8988T (cell line): Measurements from ENCODE around the gene SMARCA4.
A peak's percentile ranks its signal among the peaks of the same experiment; 100 is the strongest.
"Not testable (repeated sequence)": the region's sequence is repeated elsewhere in the genome, so short reads cannot be mapped to it uniquely, and the experiment has no call there.

Experiments
- DNase-seq: peaks from one replicate; pipeline ENCODE4 v3.0.0; 2011

SMARCA4 gene

DNA sequence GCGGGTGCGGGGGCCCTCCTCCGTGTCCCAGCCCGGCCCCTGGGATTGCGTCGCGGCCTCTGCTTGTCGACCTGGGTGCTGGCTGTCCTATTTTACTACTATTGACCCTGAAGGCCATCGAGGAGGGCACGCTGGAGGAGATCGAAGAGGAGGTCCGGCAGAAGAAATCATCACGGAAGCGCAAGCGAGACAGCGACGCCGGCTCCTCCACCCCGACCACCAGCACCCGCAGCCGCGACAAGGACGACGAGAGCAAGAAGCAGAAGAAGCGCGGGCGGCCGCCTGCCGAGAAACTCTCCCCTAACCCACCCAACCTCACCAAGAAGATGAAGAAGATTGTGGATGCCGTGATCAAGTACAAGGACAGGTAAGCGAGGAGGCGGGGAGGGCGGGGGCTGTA is 80.4 kb downstream of the SMARCA4 start:
- no peak for DNase-seq

DNA sequence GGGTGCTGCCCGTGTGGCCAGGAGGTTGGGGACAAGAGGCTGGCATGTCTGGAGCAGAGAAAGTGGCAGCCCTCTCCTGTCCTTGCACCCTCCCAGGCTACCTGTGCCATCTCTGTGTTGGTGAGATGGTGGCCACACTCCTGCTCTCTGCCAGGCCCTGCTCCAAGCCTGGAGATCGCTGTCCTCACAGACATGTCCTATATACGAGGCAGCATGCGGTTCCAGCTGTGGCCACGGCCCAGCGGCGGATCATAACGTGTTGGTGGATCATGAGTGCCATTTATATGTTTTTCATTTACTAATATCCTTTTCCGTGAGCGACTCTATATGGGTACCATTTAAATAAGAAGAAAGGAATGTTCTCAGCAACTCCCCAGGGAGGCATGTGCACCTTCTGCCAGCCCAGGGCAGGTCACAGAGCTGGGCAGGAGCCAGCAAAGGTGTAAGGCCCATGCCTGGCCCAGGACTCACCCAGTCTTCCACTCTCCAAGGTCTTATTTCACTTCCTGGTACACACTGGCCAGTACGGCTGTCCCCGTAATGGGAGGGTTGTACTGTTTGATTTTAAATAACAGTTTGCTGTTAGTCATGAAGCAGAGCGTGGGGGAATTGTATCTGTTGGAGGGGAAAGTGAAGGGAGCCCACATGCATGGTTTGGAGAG is 81.3 kb downstream of the SMARCA4 start:
- DNase-seq, result no peak

DNA sequence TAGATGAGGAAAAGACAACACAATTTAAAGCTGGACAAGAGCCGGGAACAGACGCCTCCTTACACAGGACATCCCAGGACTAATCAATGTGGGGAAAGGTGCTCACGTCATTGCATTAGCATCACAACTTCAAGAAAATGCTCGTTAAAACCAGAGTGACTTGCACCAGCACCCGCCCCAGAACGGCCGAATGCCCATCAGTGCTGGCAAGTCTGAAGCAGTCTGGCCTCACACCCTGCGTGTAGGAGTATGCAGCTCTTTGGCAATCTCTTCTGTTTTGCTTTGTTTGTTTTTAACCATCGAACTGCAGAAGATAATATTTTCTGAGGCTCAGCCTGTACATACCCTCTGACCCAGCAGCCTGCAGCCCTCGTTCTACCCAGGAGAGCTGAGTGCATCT is 83.6 kb downstream of the SMARCA4 start:
- DNase-seq, result no peak

DNA sequence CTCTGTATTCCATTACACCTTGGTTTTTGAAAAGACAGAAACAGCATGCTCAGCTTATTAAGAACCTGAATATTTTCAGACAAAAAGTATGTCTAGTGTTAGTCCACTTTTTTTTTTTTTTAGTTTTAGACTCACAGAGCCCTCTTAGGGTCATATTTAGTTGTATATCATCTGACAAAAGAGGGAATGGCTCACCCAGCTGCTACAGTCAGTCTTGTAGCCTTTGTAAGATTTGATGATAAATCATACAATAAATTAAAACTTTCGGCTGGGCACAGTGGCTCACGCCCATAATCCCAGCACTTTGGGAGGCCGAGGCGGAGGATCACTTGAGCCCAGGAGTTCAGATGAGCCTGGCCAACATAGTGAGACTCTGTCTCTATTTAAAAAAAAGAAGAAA is 84.7 kb downstream of the SMARCA4 start:
- DNase-seq, result no peak

DNA sequence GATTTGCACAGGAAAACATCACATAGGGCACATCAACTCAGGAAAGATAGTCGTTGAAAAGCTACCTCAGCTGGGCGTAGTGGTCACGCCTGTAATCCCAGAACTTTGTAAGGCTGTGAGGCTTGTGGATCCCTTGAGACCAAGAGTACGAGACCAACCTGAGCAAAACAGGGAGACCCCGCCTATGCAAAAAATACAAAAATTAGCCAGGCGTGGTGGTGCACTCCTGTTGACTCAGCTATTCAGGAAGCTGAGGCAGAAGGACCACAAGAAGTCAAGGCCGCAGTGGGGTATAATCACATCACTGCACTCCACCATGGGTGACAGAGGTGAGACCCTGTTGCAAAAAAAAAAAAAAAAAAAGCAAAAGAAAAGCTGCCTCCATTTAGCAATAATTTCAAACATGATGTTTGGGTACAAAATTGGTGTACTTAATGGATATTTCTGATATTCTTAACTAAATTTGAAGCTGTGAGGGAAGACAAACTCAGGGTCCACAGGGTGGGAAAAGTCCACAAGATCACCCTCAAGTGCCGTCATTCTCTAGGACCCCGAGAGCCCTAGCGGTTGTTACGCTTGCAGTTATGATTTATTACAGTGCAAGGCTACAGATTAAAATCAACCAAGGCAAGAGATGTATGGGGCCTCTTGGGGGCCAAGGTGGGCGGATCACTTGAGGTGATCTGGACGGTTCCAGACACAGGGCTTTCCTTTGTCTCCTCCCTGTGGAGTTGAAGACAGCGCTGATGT is 86.0 kb downstream of the SMARCA4 start:
- no peak for DNase-seq

DNA sequence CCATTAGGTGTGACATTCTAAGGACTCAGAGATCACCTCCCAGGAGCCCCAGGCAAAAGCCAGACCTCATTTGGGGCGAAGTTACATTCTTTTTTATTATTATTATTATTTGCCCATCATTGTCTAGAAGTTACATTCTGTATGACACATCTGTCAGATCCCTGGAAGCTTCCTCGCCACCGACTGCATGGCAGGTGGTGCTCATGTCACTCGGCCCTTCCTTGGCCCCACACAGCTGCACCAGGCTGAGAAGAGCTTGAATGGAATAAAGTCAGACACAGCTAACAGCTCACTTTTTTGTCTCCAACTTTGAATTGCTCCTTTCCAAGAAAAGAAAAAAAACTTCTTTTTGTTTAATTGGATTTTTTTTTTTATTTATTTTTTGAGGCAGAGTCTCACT is 87.0 kb downstream of the SMARCA4 start:
- no peak for DNase-seq

DNA sequence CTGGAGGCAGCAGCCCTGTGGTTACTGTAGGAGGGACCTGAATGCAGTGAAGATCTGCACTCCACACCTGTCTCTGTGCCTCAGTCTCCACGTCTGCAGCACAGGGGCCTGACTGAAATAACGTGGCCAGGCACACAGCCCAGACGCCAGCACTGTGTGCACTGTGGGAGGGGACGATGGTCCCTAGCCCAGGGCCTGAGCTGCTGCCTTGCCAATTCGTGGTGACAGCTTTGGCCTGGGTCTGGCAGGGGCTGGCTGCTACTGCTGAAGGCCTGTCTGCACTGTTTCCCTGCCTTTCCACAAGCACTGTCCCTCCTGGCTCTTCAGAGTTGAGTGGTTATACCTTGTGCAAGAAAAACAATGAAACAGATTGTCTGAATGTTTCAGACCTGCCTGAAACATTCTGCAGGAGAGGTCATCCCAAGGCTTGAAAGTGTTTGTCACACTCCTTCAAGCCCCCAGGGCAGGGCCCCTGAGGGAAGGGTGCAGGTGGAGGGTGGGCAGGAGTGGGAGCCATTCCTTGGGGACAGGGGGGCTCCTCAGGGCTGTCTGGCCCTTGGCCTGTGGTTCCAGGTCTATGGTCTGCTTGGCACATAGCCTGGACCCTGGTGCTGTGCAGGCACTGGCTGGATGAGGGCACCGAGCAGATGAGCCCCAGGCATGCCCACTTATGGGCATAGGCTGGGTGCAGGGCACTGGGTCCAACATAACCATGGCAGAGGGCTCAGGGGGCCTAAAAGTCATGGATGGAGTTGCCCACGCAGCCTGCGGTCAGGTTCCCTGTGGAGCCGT is 89.7 kb downstream of the SMARCA4 start:
- no peak for DNase-seq

DNA sequence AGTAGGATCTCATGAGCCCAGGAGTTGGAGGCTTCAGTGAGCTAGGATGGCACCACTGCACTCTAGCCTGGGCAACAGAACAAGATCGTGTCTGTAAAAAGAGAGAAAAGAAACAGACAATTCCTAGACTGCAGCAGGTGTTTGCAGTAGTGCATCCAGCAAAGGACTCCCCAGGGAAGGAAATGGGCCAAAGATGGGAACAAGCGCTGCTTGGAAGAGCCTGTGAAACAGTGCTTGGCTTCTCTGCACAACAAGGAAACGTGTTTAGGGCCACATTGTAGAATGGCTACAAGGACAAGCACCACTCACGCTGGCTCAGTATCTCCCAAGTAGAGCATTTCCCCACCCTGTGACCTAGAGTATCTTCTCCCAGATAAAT is 93.0 kb downstream of the SMARCA4 start:
- DNase-seq, result no peak

DNA sequence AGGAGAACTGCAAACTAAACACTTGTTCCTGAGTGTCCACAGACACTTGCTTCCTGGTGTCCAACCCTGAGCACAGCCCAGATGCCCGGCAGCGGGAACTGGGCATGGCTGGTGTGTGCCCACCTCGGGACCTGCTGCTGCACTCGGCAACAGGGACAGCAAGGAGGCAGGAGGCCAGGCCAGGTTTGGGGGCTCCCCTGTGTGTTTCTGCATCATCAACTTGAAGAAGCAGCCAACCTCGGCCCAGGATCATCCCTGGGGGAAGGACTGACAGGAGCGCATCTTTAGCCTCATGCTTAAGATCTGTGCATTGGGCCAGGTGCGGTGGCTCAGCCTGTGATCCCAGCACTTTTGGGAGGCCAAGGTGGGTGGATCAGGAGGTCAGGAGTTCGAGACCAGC is 93.4 kb downstream of the SMARCA4 start:
- DNase-seq, result no peak

DNA sequence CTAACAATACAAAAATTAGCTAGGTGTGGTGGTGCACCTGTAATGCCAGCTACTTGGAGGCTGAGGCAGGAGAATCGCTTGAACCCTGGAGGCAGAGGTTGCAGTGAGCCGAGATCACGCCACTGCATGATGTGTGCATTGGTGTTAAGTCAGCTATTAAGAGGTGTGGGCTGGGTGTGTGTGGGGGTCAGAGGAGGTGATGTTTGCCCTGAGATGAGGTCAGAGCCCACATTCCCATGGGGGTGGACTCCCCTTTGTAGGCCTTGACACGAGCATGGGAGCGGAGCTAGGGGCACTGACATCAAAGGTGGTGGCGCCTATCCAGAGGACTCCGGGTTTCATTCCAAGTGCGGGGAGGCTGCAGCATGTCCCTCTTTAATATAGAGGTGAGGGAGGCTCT is 93.8 kb downstream of the SMARCA4 start:
- DNase-seq, result no peak

DNA sequence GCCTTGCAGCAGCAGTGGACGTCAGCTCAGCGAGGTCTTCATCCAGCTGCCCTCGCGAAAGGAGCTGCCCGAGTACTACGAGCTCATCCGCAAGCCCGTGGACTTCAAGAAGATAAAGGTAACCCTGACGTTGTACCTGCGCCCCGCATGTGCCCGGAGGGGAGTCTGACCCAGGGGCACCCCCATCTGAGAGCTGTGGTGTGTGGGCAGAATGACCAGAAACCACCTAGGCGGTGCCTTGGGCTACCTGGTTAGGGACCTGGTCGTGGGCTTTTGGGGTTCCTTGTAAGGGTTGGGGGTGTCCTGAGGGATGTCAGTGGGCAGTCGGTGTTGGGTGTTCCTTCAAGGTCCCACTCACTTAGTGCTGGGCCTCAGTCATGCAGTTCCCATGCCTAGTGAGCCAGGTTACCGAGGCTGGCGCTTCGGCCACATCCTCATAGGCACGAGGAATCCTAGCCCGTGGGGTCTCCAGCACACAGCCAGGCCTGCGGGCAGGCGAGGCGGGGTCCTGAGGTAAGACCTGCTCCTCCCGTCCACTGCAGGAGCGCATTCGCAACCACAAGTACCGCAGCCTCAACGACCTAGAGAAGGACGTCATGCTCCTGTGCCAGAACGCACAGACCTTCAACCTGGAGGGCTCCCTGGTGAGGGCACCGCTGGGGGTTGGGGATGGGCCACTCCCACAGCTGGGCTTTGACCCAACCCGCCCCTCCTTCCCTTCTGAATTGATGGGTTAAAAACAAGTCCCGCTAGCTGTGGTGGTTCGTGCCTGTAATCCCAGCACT is 97.6 kb downstream of the SMARCA4 start:
- DNase-seq, result no peak

DNA sequence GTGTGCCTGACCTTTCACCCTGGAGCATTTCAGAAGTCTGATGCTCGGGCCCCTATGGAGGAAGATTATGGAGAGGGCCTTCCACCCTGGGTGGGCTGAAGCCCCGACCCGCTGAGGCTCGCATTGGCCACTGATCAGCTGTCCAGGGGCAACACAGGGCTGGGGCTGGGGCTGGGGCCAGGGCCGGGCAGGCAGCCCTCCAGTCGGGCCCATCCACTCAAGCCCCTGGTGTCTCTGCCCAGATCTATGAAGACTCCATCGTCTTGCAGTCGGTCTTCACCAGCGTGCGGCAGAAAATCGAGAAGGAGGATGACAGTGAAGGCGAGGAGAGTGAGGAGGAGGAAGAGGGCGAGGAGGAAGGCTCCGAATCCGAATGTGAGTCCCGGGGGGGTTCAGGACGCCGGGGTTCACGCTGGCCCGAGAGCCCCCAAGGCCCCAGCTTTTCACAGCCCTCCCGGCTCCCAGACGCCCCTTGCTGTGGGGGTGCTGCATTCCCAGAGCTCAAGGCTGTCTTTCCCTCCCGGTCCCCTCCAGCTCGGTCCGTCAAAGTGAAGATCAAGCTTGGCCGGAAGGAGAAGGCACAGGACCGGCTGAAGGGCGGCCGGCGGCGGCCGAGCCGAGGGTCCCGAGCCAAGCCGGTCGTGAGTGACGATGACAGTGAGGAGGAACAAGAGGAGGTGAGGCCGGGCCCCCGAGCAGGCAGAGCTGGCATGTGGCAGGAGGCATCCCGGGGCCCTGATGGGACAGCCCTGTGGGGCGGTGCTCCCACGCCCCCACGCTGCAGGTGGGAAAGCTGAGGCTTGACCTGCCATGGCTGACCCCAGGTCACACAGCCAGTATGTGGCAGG is 98.9 kb downstream of the SMARCA4 start:
- DNase-seq, result no peak

DNA sequence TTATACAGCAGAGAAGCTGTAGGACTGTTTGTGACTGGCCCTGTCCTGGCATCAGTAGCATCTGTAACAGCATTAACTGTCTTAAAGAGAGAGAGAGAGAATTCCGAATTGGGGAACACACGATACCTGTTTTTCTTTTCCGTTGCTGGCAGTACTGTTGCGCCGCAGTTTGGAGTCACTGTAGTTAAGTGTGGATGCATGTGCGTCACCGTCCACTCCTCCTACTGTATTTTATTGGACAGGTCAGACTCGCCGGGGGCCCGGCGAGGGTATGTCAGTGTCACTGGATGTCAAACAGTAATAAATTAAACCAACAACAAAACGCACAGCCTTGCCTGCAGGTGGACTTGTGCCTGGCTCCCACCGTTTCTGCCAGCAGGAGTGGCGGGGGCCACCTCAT is 101.1 kb downstream of the SMARCA4 start:
- DNase-seq, result no peak

DNA sequence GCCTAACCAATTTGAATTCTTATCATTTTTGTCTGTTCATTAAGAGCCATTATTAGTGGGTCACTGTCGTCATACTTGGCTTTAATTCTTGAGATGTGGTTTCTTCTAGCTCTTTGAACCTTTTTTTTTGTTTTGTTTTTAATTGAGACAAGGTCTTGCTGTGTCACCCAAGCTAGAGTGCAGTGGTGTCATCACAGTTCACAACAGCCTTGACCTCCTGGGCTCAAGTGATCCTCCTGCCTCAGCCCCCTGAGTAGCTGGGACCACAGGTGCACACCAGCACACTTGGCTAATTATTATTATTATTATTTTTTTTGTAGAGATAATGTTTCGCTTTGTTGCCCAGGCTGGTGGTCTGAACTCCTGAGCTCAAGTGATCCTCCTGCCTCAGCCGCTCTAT is 102.6 kb downstream of the SMARCA4 start:
- no peak for DNase-seq

DNA sequence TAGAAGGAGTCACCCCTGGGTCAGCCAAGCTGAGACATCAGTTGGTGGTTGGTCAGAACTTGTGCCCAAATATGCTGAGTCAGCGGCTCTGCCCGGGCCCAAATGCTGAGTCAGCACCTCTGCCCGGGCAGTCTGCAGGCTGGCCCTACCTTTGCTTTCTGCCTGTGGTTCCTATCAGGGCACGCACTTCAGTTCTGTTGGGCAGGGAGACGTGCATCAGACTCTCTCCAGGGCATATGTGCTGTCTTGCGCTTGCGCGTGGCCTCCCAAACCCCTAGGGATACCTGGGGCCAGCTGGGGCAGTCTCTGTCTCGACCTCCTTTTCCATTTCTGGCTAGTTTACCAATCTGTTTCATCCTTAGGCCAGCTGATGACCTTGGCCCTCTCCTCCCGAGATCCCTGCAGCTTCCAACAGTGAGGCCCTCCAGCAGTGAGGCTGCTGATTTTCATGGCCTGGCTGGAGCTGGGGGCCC is 104.0 kb downstream of the SMARCA4 start:
- peak; percentile 43 for DNase-seq

DNA sequence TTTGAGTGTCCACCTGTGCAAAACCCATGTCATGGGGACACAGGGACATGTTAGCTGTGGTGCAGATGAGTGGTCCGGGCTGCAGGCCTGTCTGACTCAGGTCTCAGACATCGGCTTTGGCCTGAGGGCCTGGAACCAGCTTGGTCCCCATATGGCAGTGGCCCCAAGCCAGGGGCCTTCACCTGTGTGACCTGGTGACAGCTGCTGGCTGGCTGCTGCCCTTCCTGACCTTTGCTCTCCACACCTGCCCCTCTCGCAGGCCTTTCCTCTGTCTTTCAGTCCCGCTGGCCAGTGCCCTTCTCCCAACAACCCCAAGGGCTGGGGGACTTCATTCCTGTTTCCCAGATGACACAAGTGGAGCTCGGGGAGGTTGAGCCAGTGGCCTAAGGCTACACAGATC is 105.5 kb downstream of the SMARCA4 start:
- no peak for DNase-seq

DNA sequence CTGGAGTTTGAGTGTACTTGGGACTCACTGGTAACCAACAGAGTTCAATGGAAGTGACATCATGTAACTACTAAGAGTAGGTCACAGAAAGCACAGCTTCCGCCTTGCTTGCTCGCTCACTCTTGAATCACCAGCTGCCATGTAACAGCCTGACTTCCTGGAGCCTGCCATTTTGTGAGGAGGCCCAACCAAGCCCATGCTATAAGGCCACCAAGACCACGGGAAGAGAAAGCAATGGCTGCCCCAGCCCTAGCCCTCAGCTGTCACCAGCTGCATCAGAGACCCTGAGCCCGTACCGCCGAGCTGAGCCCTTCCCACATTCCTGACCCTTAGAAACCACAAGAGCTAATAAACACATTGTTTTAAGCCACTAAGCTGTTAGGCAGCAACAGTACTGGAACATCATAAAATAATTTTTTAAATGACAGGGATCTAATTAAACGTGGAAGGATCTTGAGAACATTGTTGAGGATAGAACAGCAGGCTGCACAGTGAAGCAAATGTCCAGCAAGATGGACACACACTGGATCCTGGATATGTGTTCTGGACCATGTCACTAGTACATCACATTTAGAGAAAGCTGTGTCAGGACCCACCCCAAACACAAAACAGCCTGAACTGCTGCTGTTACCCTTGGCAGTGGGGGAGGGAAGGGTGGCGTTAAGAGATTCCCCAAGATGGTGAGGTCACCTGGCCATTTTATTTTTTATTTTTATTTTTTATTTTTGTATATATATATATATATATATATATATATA is 106.7 kb downstream of the SMARCA4 start:
- no peak for DNase-seq

DNA sequence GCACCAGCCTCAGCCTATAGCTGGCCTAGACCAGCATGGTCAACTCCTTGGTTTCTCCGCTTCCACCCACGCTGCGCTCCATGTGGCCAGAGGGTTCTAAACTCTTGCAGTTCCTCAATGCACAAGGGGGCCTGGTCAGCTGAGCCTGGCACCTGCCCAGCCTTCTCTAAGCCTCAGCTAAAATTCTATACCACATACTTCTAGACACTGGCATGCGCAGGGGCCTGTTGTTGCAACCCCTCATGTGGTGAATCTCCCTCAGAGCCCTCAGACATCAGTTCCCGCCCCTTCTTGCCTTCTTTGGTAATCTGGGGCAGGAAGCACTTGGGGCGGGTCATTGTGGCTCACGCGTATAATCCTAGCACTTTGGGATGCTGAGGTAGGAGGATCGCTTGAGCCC is 108.7 kb downstream of the SMARCA4 start:
- DNase-seq, result no peak

DNA sequence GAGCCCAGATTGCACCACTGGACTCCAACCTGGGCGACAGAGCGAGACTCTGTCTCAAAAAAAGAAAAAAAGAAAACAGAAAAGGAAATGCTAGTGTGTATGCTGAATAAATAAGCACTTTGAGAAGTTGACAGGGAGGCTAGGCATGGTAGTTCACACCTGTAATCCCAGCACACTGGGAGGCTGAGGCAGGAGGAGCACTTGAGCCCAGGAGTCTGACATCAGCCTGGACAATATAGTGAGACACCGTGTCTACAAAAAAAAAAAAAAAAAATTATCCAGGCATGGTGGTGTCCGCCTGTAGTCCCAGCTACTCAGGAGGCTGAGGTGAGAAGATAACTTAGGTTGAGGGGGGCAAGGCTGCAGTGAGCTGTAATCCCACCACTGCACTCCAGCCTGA is 109.3 kb downstream of the SMARCA4 start:
- no peak for DNase-seq

DNA sequence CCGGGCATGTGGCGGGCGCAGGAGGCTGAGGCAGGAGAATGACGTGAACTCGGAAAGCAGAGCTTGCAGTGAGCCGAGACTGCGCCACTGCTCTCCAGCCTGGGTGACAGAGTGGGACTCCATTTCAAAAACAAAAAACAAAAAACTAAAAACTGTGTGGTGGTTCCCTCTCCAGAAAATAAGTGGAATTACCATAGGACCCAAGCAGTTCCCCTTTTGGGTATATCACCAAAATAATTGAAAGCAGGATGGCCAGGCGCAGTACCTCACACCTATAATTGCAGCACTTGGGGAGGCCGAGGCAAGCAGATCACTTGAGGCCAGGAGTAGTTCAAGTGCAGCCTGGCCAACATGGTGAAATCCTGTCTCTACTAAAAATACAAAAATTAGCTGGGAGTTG is 112.7 kb downstream of the SMARCA4 start:
- DNase-seq, result no peak

DNA sequence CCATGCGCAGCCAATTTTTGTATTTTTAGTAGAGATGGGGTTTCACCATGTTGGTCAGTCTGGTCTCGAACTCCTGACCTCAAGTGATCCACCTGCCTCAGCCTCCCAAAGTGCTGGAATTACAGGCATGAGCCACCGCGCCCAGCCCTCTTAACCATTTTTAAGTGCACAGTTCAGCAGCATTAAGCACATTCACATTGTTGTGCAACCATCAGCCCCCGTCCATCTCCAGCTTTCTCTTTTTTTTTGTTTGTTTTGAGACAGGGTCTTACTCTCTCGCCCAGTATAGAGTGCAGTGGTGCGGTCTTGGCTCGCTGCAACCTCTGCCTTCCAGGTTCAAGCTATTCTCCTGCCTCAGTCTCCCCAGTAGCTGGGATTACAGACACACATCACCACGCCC is 116.0 kb downstream of the SMARCA4 start:
- DNase-seq, result not testable (repeated sequence)
